ENCODE results near the gene HDDC2. TPM values are rescaled to one million over a fixed set of nuclear protein-coding genes. Genes with fewer than 3 reads are reported as not detected.
A peak's percentile ranks its signal among the peaks of the same experiment; 100 is the strongest.

Gene HDDC2
- total and polyA plus RNA-seq, 4 donors = 34.6 to 72.3 (median 58.5) TPM

GRCh38 chr6:125303512-125303854 lies 1.7 kb upstream of the HDDC2 start:
- no peak overlapping the region for H3K9ac ChIP-seq (ENCODE audit: insufficient read depth in 1 of 2, low read length in 2 of 2)
- TF ChIP-seq, protein P1, sequence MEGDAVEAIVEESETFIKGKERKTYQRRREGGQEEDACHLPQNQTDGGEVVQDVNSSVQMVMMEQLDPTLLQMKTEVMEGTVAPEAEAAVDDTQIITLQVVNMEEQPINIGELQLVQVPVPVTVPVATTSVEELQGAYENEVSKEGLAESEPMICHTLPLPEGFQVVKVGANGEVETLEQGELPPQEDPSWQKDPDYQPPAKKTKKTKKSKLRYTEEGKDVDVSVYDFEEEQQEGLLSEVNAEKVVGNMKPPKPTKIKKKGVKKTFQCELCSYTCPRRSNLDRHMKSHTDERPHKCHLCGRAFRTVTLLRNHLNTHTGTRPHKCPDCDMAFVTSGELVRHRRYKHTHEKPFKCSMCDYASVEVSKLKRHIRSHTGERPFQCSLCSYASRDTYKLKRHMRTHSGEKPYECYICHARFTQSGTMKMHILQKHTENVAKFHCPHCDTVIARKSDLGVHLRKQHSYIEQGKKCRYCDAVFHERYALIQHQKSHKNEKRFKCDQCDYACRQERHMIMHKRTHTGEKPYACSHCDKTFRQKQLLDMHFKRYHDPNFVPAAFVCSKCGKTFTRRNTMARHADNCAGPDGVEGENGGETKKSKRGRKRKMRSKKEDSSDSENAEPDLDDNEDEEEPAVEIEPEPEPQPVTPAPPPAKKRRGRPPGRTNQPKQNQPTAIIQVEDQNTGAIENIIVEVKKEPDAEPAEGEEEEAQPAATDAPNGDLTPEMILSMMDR (IDR thresholded peaks at IDR 0.05; ENCODE audit: control extremely low read depth, extremely low read depth) = no peak
- ATAC-seq (ENCODE audit: insufficient read depth, low FRiP score) (no peak), DNase-seq (no peak)
- H3K4me3 ChIP-seq = no peak overlapping the region
- peaks cover 0 to 14% (median 10%) of the 10 kb centered on the region in 5 donors for H3K4me1 ChIP-seq (ENCODE audit: control insufficient read depth in 5 of 5, insufficient read depth in 5 of 5, low read length in 5 of 5)
- no peak overlapping the region for H3K27ac ChIP-seq (ENCODE audit: low read depth in 1 of 2, low read length in 1 of 2)
- H3K27me3 ChIP-seq (ENCODE audit: control insufficient read depth in 3 of 3, insufficient read depth in 3 of 3, low read length in 2 of 3) = peaks cover 0 to 4% (median 0%) of the 10 kb centered on the region in 3 donors
- H3K9me3 ChIP-seq (ENCODE audit: control insufficient read depth in 4 of 4, insufficient read depth in 3 of 4, low read length in 3 of 4) = no peaks in the 10 kb centered on the region
- WGBS, 2 donors = 67 to 69% methylated on average over 1 of the region's 1 CpG
- H3K36me3 ChIP-seq (ENCODE audit: control insufficient read depth in 4 of 4, insufficient read depth in 4 of 4, low read length in 4 of 4) = peaks cover 0 to 12% (median 1%) of the 10 kb centered on the region in 4 donors

DNA sequence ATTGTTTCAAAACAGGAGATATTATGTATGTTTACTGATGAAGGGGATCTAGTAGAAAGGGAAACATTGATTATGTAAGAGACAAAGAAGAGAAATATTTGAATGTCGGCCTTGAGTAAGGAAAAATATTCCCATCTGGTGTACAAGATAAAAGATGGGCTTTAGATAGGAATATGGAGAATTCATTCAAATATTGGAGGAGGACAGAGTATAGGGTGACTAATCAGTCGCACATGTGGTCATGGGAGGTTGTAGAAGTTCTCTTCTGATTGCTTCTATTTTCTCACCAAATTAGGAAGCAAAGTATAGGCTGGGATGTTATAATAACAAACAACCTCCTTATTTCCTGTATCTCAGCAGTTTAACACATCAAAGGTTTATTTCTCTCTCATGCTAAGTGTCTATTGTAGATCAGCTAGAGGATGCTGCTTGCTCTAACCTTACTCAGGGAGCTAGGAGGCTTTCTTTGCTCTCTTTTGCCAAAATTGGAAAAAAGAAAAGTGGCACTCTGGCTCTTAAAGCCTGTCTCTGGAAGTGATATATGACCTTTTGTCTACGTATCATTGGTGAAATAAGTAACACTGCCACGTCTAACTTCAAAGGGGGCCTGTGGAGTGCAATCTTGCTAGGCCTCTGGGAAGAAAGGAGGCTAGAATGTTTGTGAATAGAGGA lies 1.2 kb upstream of the HDDC2 start:
- TF ChIP-seq, protein P1 (IDR thresholded peaks at IDR 0.05; ENCODE audit: control extremely low read depth, extremely low read depth) = no peak
- Histone ChIP-seq H3K4me3 (no peak overlapping the region), H3K27me3 (ENCODE audit: control insufficient read depth in 3 of 3, insufficient read depth in 3 of 3, low read length in 2 of 3) (peaks cover 0 to 4% (median 0%) of the 10 kb centered on the region in 3 donors), H3K9me3 (ENCODE audit: control insufficient read depth in 4 of 4, insufficient read depth in 3 of 4, low read length in 3 of 4) (no peaks in the 10 kb centered on the region), H3K4me1 (ENCODE audit: control insufficient read depth in 5 of 5, insufficient read depth in 5 of 5, low read length in 5 of 5) (peaks cover 0 to 14% (median 10%) of the 10 kb centered on the region in 5 donors), H3K9ac (ENCODE audit: insufficient read depth in 1 of 2, low read length in 2 of 2) (no peak overlapping the region), H3K27ac (ENCODE audit: low read depth in 1 of 2, low read length in 1 of 2) (no peak overlapping the region), H3K36me3 (ENCODE audit: control insufficient read depth in 4 of 4, insufficient read depth in 4 of 4, low read length in 4 of 4) (peaks cover 0 to 17% (median 3%) of the 10 kb centered on the region in 4 donors)
- 70 to 81% methylated on average over 4 of the region's 4 CpGs for WGBS, 2 donors
- ATAC-seq (ENCODE audit: insufficient read depth, low FRiP score) (no peak), DNase-seq (no peak)

DNA sequence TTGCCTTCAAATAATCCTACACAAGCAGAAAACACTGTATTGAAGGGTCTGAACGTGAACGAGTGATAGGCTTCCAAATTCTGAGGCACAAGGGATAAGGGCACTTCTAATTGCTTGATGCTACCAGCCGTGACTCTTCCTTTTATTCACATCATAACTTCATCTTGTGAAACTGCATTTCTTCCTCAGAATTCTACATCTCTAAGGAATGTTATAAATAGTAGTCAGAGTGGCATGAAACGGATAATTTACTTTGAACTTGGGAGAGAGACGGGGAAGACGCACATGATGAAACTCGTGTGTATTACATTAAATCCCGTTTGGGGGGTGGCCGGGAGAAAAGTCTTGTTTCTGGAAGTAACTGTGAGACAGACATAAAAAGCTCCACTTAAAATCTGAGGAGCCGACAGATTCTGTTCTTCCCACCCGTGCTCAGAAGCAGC lies 754 bp downstream of the HDDC2 start:
- Histone ChIP-seq H3K9me3 (ENCODE audit: control insufficient read depth in 4 of 4, insufficient read depth in 3 of 4, low read length in 3 of 4) (no peaks in the 10 kb centered on the region), H3K27ac (ENCODE audit: low read depth in 1 of 2, low read length in 1 of 2) (peak overlapping the region; percentile 91 to 95), H3K9ac (ENCODE audit: insufficient read depth in 1 of 2, low read length in 2 of 2) (peak overlapping the region; percentile 75 to 81), H3K27me3 (ENCODE audit: control insufficient read depth in 3 of 3, insufficient read depth in 3 of 3, low read length in 2 of 3) (peaks cover 0 to 3% (median 0%) of the 10 kb centered on the region in 3 donors), H3K4me1 (ENCODE audit: control insufficient read depth in 5 of 5, insufficient read depth in 5 of 5, low read length in 5 of 5) (peaks cover 0 to 19% (median 11%) of the 10 kb centered on the region in 5 donors), H3K36me3 (ENCODE audit: control insufficient read depth in 4 of 4, insufficient read depth in 4 of 4, low read length in 4 of 4) (peaks cover 0 to 34% (median 7%) of the 10 kb centered on the region in 4 donors), H3K4me3 (peak overlapping the region; percentile 79)
- no peak for DNase-seq
- TF ChIP-seq, protein P1 (IDR thresholded peaks at IDR 0.05; ENCODE audit: control extremely low read depth, extremely low read depth) = no peak
- 5 to 8% methylated on average over 11 of the region's 11 CpGs for WGBS, 2 donors
- peak; percentile 3 for ATAC-seq (ENCODE audit: insufficient read depth, low FRiP score)
